SW 1271 (cell line): ENCODE results near the gene CDH9.

Source experiments
- DNase-seq, 2 experiments: peaks; one replicate each; lab custom pipeline; 2025; lab: John Stamatoyannopoulos, UW

The CDH9 gene

GRCh38 chr5:27038476-27038875, at the start of gene CDH9:
TSS of gene CDH9 (minus strand) at chr5:27038586. CDS start at chr5:26988333, 50,253 bp downstream.
- DNase-seq: no peak

- no peak for DNase-seq
Observed at GRCh38 chr5:27087747-27088146, 49.4 kb upstream of the CDH9 start.

DNA sequence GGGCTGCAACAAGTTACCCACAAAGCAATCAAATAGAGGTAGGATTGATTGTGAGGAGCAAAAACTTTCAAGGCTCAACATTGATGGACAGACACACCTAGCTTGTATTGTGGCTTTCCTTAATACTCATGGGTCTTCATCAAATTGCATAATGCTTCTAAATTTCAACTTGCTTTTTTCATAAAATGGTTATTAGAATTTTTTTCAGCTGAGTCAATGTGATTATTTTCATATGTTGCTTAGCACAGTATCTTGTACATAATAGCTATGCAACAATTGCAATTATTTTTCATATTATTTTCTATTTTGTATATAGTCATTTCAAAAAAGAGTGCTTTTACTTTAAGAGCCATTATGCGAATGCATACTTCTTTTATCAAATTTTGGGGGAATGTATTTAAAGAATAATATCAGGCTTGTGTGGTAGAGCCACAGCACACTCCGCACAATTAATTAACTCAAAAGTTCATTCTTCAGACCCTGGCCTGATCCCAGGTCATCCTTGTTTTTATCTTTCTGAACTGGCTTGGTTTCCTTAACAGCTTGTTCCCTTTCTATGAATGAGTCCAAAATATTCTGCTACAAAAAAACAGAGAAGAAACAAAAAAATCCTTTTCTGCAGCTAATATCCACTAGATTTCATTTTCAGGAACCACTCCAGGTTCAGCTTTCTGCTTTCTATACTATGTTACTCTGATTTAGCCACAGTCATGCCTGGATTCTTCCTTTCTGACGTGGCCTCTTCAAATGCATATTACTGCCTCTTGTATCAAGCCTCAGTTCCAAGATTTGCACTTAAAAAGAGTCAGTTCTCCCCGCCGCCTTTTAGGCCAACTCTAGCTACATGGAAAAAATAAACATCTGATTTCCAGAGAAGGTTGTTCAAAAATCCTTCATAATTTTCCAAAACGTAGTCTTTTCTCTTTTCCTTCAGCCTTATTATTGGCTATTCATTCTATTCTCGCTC, 45.3 kb upstream of the CDH9 start:
- DNase-seq: no peak

- no peak for DNase-seq
Observed at GRCh38 chr5:27080147-27080546, 41.8 kb upstream of the CDH9 start.

- DNase-seq: no peak
Observed at GRCh38 chr5:27062451-27062850, 24.1 kb upstream of the CDH9 start.

DNA sequence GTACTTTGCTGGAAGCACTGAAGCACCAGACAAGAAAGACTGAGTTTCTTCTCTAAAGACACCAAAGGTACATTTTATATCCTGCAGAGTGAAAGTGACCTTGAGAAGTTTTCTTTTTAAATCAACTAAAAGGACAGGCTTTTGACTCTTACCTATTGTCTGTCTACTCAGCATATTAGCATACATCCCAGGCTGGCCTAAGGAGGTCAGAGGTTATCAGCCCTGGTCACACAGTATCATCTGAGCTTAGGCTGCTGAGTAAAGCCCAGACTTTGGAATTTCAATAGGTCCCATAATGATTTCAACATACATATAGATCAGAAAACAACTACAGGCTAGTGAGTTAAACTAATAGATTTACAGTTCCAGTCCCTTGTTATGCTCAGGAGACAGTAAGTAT, 10.1 kb upstream of the CDH9 start:
- no peak for DNase-seq

GRCh38 chr5:27041372-27041771, 3.0 kb upstream of the CDH9 start:
- DNase-seq: no peak

GRCh38 chr5:27034565-27034964, 3.8 kb downstream of the CDH9 start:
- no peak for DNase-seq

- no peak for DNase-seq
Observed at GRCh38 chr5:27026801-27027200, 11.6 kb downstream of the CDH9 start.

DNA sequence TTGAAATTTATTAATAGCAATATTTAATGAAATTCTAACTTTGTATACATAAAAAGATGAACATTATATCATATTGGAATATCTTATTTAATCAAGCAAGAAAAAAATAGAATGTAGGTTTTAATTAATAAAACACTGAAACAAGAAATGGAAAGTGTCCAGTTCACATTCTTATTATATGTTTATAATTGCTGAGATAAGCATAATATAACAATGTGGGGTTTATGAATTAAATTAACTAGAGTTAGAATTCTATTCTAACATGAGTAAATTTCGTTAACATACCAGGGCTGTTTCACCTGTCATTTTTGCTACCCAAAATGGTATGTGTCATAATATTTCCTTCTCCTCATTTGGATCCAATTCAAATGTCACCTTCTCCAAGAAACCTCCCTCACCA, 12.3 kb downstream of the CDH9 start:
- no peak for DNase-seq

- DNase-seq: no peak
Observed at GRCh38 chr5:27021471-27021870, 16.9 kb downstream of the CDH9 start.

DNA sequence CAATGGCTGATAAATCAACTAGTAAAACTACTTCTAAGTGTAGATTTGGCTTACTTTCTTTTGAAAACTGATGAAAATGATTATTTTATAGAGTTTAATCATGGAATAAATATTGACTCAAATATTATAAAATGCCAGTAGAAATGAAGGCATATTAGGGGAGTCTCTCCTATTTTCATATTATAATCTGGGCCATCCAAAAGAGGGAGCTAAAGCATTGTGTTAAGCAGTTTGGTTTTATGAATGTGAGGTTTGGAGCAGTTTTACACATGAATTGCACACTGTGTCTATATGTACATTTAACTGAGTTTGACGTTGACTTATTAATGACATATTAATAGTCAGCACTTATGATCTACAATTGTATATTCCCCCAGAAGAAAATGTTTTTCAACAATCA, 17.4 kb downstream of the CDH9 start:
- DNase-seq: peak in 1 of 2 experiments; percentile 69

DNA sequence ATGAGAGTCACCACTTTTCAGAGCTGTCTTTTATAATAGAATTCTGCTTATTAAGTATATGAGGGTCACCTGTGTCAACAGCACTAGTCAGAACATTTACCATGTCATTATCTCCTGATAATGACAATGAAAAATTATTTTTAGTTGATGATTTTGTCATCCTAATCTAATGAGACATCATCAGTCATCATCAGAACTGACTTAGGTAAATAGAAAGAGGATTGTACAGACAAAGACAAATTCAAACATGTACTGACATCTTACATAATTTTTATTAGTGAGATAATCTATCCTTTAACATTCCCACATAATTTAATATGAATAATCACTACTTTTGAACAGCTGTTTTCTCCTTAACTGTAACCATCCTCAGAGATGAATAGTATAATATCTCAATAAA, 22.6 kb downstream of the CDH9 start:
- no peak for DNase-seq

DNA sequence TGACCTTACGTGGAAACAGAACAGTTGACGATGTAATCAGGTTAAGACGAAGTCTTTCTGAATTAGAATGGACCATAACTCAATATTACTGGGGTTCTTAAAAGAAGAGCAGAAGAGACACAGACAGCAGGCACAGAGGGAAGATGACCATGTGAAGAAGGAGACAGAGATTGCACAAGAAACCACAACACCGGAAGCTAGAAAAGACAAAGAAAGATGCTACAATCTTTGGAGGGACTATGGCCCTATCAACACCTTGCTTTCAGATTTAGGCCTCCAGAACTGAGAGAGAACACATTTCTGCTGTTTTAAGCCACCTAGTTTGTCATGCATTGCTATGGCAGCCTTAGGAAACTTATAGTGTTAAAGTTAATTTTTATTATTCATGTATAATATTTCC, 27.1 kb downstream of the CDH9 start:
- DNase-seq: no peak

GRCh38 chr5:27010646-27011045, 27.7 kb downstream of the CDH9 start:
- DNase-seq: no peak

DNA sequence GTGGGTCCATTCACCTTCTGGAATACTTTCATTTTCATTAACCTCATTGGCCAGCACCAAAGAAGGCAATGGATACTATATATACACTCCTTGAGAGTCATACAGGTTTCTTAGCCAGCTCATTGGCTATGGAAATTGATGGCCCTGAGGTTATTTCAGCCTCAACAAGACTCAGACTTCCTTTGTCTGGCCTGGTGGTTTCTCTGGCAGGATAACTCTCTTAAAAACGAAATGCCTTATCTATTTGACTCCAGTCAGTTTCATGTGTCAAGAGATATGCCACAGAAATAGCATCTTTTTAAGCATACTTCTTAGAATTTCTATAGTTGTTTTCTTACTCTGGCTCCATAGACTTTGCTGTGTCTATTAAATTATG, 28.9 kb downstream of the CDH9 start:
- no peak for DNase-seq

DNA sequence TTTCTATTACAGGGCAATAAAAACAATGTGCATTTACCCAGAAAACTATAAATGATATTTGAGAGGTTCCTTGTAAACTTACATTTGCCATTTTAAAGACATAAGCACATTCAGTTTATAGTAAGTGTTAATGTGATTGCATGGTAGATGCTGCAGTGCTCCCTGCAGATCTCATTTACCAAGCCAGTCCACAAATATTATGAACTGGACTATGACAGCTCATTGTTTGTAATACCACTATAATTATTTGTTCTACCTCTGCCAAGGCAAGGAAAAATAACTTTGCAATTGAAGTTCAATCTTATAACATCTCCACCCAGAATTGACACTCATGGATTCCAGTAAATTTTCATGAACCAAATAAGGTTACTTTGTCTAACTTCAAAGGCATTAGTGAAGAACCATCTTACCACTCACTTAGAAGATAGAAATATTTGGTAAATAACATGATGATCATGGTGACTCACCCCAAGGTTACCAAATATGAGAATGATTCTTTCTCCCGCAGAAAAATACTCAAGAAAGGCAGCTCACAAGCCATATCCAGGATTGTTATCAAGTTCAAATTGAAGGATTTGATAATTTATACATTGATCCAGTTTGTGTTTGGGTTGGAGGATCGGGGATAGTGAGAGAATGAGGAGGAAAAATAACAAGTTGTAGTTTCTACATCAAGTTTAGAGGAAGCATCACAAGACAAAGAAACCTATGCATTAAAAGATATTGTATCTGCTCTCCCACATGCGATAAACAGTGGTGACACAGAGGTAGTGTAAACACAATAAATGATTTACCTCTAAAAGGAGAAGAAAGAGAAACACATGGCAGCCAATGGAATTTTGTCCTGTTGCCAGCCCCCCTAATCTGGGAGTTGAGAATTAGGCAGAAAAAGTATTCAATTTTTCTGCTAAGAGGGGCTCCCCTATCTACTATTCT, 29.5 kb downstream of the CDH9 start:
- no peak for DNase-seq

DNA sequence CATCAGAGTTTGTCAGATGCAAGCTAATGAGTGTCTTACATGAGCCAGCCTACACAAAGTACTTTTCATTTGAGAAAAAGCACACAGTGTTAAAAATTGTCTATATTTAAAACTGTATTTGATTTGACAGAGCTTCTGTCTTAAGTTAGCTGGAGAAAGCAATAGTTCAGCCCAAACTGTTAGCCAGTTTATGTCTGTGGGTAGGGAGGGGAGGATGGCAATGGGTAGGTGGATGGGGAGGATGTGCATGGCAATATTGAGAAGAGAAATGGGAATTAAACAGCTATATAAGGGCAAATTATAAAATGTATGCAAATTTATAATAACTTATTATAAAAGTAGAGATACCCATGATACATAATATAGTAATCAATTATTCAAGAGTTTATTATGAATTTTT, 31.3 kb downstream of the CDH9 start:
- DNase-seq: no peak

GRCh38 chr5:26986985-26987384, 51.4 kb downstream of the CDH9 start:
- DNase-seq: no peak

DNA sequence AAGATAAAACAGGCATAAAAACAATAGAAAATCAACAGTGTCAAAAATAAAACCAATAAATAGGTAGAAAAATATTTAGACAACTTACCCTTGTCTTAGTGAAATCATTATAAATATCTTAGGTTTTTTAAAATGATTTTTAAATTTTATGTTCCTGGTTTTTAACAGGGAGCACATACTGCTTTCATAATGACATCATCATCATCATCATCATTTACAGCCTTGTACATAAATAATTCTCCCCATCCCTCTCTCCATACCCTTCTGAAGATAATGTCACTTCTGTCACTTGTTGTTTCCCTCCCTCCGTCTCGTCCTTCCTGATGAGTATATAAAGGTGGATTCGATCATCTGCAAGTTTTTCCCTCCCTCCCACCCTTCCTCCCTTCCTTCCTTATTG, 56.6 kb downstream of the CDH9 start:
- DNase-seq: no peak

DNA sequence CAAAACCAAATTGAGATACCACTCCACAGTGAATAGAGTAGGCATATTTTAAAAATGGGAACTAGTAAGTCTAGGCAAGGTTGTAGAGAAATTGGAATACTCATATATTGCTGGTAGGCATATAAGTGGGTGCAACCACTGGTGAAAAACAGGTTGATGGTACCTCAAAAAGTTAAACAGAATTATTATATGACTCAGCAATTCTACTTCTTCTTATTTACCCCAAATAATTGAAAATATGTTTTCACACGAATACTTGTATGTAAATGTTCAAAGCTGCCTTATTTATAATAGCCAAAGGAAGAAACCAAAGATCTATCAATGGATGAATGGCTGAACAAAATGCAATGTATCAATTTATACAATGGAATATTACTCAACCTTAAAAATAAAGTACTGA, 79.1 kb downstream of the CDH9 start:
- DNase-seq: no peak

GRCh38 chr5:26955161-26955560, 83.2 kb downstream of the CDH9 start:
- DNase-seq: no peak

GRCh38 chr5:26948921-26949320, 89.5 kb downstream of the CDH9 start:
- DNase-seq: no peak
